ENCODE results near the gene SIPA1. TPM values are rescaled to one million over a fixed set of nuclear protein-coding genes. Genes with fewer than 3 reads are reported as not detected.
"Not testable (repeated sequence)": the region's sequence is repeated elsewhere in the genome, so short reads cannot be mapped to it uniquely, and the experiment has no call there.

Gene SIPA1
- total RNA-seq, 4 donors from 2014 or later, result 22.4 to 174 (median 30.9) TPM

GRCh38 chr11:65685981-65686380 is 48.1 kb downstream of the SIPA1 start:
- DNase-seq, result no peak
- intact Hi-C loops (cut with DNase I; ENCODE audit: low total_unique reads), result no loop called here
- in situ Hi-C loops (cut with MboI; ENCODE audit: low pct_ligation_motif_present in 1 of 4, low pct_unique_long_range_greater_than_20kb in 1 of 4, low sequenced_read_pairs in 3 of 4), result loop anchor here in 1 of 4 donors (25.0 kb wide), 1 partner anchor 301 kb away; no protein-coding TSS in a partner anchor

GRCh38 chr11:65691847-65692246 is 53.9 kb downstream of the SIPA1 start:
- in situ Hi-C loops (cut with MboI; ENCODE audit: low pct_ligation_motif_present in 1 of 4, low pct_unique_long_range_greater_than_20kb in 1 of 4, low sequenced_read_pairs in 3 of 4), result loop anchor here in 1 of 4 donors (25.0 kb wide), 1 partner anchor 295 kb away; no protein-coding TSS in a partner anchor
- H3K27ac ChIP-seq, result not testable (repeated sequence)
- 83 to 87% methylated on average over 7 to 8 of the region's 8 CpGs for WGBS, 2 donors (ENCODE audit: low coverage in 1 of 2)

More at GRCh38 chr11:65685981-65686380, 48.1 kb downstream of the SIPA1 start:
- H3K27me3 ChIP-seq, result no peaks in the 10 kb centered on the region
- no peaks in the 10 kb centered on the region for H3K9me3 ChIP-seq
- H3K27ac ChIP-seq, result peak overlapping the region in 3 of 4 donors; percentile 24 to 42 (median 29)
- no peaks in the 10 kb centered on the region for H3K4me1 ChIP-seq
- TF ChIP-seq CTCF (IDR thresholded peaks at IDR 0.05), result no peak
- no peak for TF ChIP-seq POLR2AphosphoS5 (IDR thresholded peaks at IDR 0.05)
- no peak for TF ChIP-seq EP300 (IDR thresholded peaks at IDR 0.05; ENCODE audit: low read depth)
- no peak for TF ChIP-seq POLR2A (IDR thresholded peaks at IDR 0.05)
- H3K4me3 ChIP-seq, result no peak overlapping the region
- H3K36me3 ChIP-seq, result no peaks in the 10 kb centered on the region
- 77% methylated on average over 8 of the region's 8 CpGs; no CpG with 5 or more reads in 1 of the 2 donors for WGBS, 2 donors (ENCODE audit: low coverage in 1 of 2)

GRCh38 chr11:65692367-65692766 is 54.5 kb downstream of the SIPA1 start:
- peak in 1 of 3 donors; percentile 45 for TF ChIP-seq POLR2AphosphoS5 (IDR thresholded peaks at IDR 0.05)
- no peak for TF ChIP-seq CTCF (IDR thresholded peaks at IDR 0.05)
- in situ Hi-C loops (cut with MboI; ENCODE audit: low pct_ligation_motif_present in 1 of 4, low pct_unique_long_range_greater_than_20kb in 1 of 4, low sequenced_read_pairs in 3 of 4), result loop anchor here in 1 of 4 donors (25.0 kb wide), 1 partner anchor 295 kb away; no protein-coding TSS in a partner anchor
- H3K4me1 ChIP-seq, result peaks cover 0 to 16% (median 7%) of the 10 kb centered on the region in 4 donors
- intact Hi-C loops (cut with DNase I; ENCODE audit: low total_unique reads), result no loop called here
- H3K36me3 ChIP-seq, result no peaks in the 10 kb centered on the region
- WGBS, 2 donors (ENCODE audit: low coverage in 1 of 2), result 48 to 76% methylated on average over 6 to 11 of the region's 11 CpGs
- DNase-seq, result peak; percentile 75
- H3K27ac ChIP-seq, result no peak overlapping the region
- no peaks in the 10 kb centered on the region for H3K27me3 ChIP-seq
- H3K9me3 ChIP-seq, result no peaks in the 10 kb centered on the region
- no peak overlapping the region for H3K4me3 ChIP-seq

More at GRCh38 chr11:65691847-65692246, 53.9 kb downstream of the SIPA1 start:
- H3K27me3 ChIP-seq; DNase-seq; H3K4me3 ChIP-seq; intact Hi-C loops (cut with DNase I; ENCODE audit: low total_unique reads); H3K9me3 ChIP-seq; H3K36me3 ChIP-seq: not testable (repeated sequence)
- H3K4me1 ChIP-seq, result peaks cover 0 to 16% (median 7%) of the 10 kb centered on the region in 4 donors

GRCh38 chr11:65695459-65696241 is 57.7 kb downstream of the SIPA1 start:
- DNase-seq, result peak; percentile 82
- Histone ChIP-seq H3K9me3 (no peaks in the 10 kb centered on the region), H3K27ac (peak overlapping the region in 3 of 4 donors; percentile 9 to 64 (median 33)), H3K4me3 (no peak overlapping the region), H3K27me3 (no peaks in the 10 kb centered on the region), H3K36me3 (no peaks in the 10 kb centered on the region), H3K4me1 (peaks cover 0 to 16% (median 7%) of the 10 kb centered on the region in 4 donors)
- intact Hi-C loops (cut with DNase I; ENCODE audit: low total_unique reads), result no loop called here
- TF ChIP-seq POLR2AphosphoS5 (IDR thresholded peaks at IDR 0.05), result peak in 2 of 3 donors; percentile 17 to 31
- no peak for TF ChIP-seq CTCF (IDR thresholded peaks at IDR 0.05)
- in situ Hi-C loops (cut with MboI; ENCODE audit: low pct_ligation_motif_present in 1 of 4, low pct_unique_long_range_greater_than_20kb in 1 of 4, low sequenced_read_pairs in 3 of 4), result loop anchor here in 1 of 4 donors (25.0 kb wide), 1 partner anchor 292 kb away; no protein-coding TSS in a partner anchor
- 51 to 53% methylated on average over 7 to 12 of the region's 12 CpGs for WGBS, 2 donors (ENCODE audit: low coverage in 1 of 2)

Data from transverse colon (tissue), 4 donors.